GM12878 (cell line): ENCODE measurements around the gene GNAO1. TPM values are rescaled to one million over a fixed set of nuclear protein-coding genes. Genes with fewer than 3 reads are reported as not detected.

ENCODE experiments used
- ATAC-seq: fragments of 200-7000 bp; cut with Tn5 transposase; 3 replicates; pipeline ENCODE4 v1.9.1; 2020; ENCODE audit warnings: mild to moderate bottlenecking, moderate library complexity
- BruUV-seq: library from RNA; stranded (reverse); fragments of 400-500 nt; replicated peaks from 2 replicates; lab custom pipeline; 2021; lab: Mats Ljungman, UMichigan
- CTCF ChIA-PET: fragments of 300-600 bp; sonication (Branson Sonifier 250); formaldehyde crosslinking; extraction: SDS; loops from one replicate; lab custom pipeline; 2021; ENCODE audit warnings: inconsistent platforms; lab: Yijun Ruan, JAX
- POLR2A ChIA-PET: fragments of 350-600 bp; formaldehyde crosslinking; extraction: SDS; loops from one replicate; lab custom pipeline; 2021; ENCODE audit warnings: inconsistent platforms; lab: Charles Lee
- RAD21 ChIA-PET: fragments of 300-600 bp; sonication (Branson Sonifier 250); formaldehyde crosslinking; loops from one replicate; lab custom pipeline; 2023; ENCODE audit warnings: antibody characterized with exemption; ENCODE audit not compliant: unreplicated experiment; lab: Charles Lee
- SMC1A ChIA-PET: fragments of 300-600 bp; sonication (Branson Sonifier 250); formaldehyde crosslinking; loops from one replicate; lab custom pipeline; 2023; ENCODE audit not compliant: unreplicated experiment, uncharacterized antibody; lab: Charles Lee
- DNase-seq: peaks from one replicate; pipeline ENCODE4 v3.0.0-alpha.2; 2011; ENCODE audit warnings: low read depth, low spot score
- FAIRE-seq: peaks from 3 replicates; lab custom pipeline; 2011; peaks lifted over from hg19 to GRCh38; lab: Jason Lieb, UNC
- H2AFZ ChIP-seq: 2 replicates; pipeline ENCODE4 v1.6.0; 2011; ENCODE audit warnings: low read depth, low read length, control low read depth; ENCODE audit not compliant: control insufficient read depth
- H3K27ac ChIP-seq: 2 replicates; pipeline ENCODE4 v1.5.1; 2011; ENCODE audit warnings: control low read depth; ENCODE audit not compliant: control insufficient read depth, insufficient read depth
- H3K27me3 ChIP-seq, 2 experiments: replicated peaks in 1 of 2; 2 replicates each; pipeline versions ENCODE4 v1.6.0 to v1.6.1; 2011; ENCODE audit warnings: low read length in 1 of 2; ENCODE audit not compliant: control insufficient read depth in 2 of 2, insufficient read depth in 2 of 2
- H3K36me3 ChIP-seq, 2 experiments: 2 replicates each; pipeline ENCODE4 v1.5.1; 2011; ENCODE audit warnings: low read length in 1 of 2; ENCODE audit not compliant: control insufficient read depth in 2 of 2, insufficient read depth in 2 of 2
- H3K4me1 ChIP-seq: 2 replicates; pipeline ENCODE4 v1.6.1; 2011; ENCODE audit warnings: mild to moderate bottlenecking, low read length, moderate library complexity, mixed read lengths; ENCODE audit not compliant: control insufficient read depth, insufficient read depth
- H3K4me2 ChIP-seq: 2 replicates; pipeline ENCODE4 v1.6.0; 2011; ENCODE audit warnings: control low read depth; ENCODE audit not compliant: control insufficient read depth, insufficient read depth
- H3K4me3 ChIP-seq: fragments of 200-600 bp; sonication (generic); 2 replicates; pipeline ENCODE4 v1.5.1; 2016
- H3K79me2 ChIP-seq: 2 replicates; pipeline ENCODE4 v1.6.0; 2011; ENCODE audit warnings: low read length; ENCODE audit not compliant: control insufficient read depth, insufficient read depth
- H3K9ac ChIP-seq: 2 replicates; pipeline ENCODE4 v1.8.0; 2011; ENCODE audit warnings: low read length, control low read depth, mixed read lengths; ENCODE audit not compliant: control insufficient read depth, insufficient read depth
- H3K9me3 ChIP-seq: replicated peaks from 3 replicates; pipeline ENCODE4 v1.5.1; 2011; ENCODE audit warnings: mild to moderate bottlenecking, low read length; ENCODE audit not compliant: control insufficient read depth, insufficient read depth
- H4K20me1 ChIP-seq: 2 replicates; pipeline ENCODE4 v1.6.0; 2011; ENCODE audit not compliant: control insufficient read depth, insufficient read depth
- ZNF24 ChIP-seq: fragments of 450-650 bp; IDR thresholded peaks from 2 replicates; pipeline ENCODE4 v1.6.1; 2017; ENCODE audit warnings: antibody characterized with exemption, mild to moderate bottlenecking
- WGBS: methylation state at CpG from one replicate; pipeline ENCODE4 v1.1.6; 2016; ENCODE audit warnings: low lambda C conversion rate; ENCODE audit not compliant: insufficient replicate concordance, insufficient coverage; ENCODE audit errors: missing lambda C conversion rate; 5-methylcytosine and 5-hydroxymethylcytosine counted together
- in situ Hi-C: fragments of 300-500 bp; cut with MboI; formaldehyde crosslinking; loops from 9 replicates; pipeline ENCODE4 v1.14.3; 2018; ENCODE audit warnings: mixed read lengths
- intact Hi-C: fragments of 100-400 bp; cut with micrococcal nuclease; formaldehyde crosslinking; loops from one replicate; pipeline ENCODE4 v1.14.2; 2022; ENCODE audit not compliant: unreplicated experiment
- polyA plus RNA-seq, 11 experiments: library from polyadenylated mRNA; depleted of rRNA in 4 of 11; unstranded in 6 of 11; stranded (reverse) in 5 of 11; fragments of >200 nt; fragmentation: Nextera tagmentation in 4 of 11; fragmentation: Illumina TruSeq in 1 of 11; extraction: Ambion mirVana in 4 of 11; extraction: Trizol in 1 of 11; gene quantifications; 1 replicate in 1 of 11; 2 replicates in 10 of 11; pipeline versions ENCODE4 v1.2.1 to v1.2.3, GENCODE V29; 2011 to 2016; ENCODE audit warnings: inconsistent platforms in 2 of 11, missing spikeins in 2 of 11, low read depth in 1 of 11
- total RNA-seq, 4 experiments: library from RNA; depleted of rRNA in 3 of 4; stranded (reverse); fragments of >200 nt in 3 of 4; fragmentation: Illumina TruSeq in 1 of 4; extraction: Trizol in 1 of 4; gene quantifications; 2 replicates each; pipeline versions ENCODE4 v1.2.1 to v1.2.3, GENCODE V29; 2013 to 2021
- TF ChIP-seq, protein P1 (sequence below), 3 experiments: IDR thresholded peaks in 2 of 3; conservative IDR thresholded peaks in 1 of 3; 2 replicates each; pipeline ENCODE4 v1.5.1; 2011; ENCODE audit warnings: low read depth in 3 of 3, low read length in 3 of 3, mild to moderate bottlenecking in 3 of 3, control low read depth in 2 of 3, moderate library complexity in 2 of 3, inconsistent platforms in 1 of 3, mixed read lengths in 1 of 3; ENCODE audit not compliant: control insufficient read depth in 2 of 3, insufficient read depth in 1 of 3; ENCODE audit errors: extremely low read depth in 1 of 3
- TF ChIP-seq, protein P2 (sequence below): IDR thresholded peaks from 2 replicates; pipeline ENCODE4 v1.6.1; 2012; ENCODE audit warnings: mild to moderate bottlenecking, low read depth, low read length

Gene GNAO1
- total and polyA plus RNA-seq, 10 of the 15 experiments (the other 5 are each of a cell fraction or from before 2014, with no cell fraction given): 0.05 to 0.28 (median 0.14) TPM; not detected in 6

DNA sequence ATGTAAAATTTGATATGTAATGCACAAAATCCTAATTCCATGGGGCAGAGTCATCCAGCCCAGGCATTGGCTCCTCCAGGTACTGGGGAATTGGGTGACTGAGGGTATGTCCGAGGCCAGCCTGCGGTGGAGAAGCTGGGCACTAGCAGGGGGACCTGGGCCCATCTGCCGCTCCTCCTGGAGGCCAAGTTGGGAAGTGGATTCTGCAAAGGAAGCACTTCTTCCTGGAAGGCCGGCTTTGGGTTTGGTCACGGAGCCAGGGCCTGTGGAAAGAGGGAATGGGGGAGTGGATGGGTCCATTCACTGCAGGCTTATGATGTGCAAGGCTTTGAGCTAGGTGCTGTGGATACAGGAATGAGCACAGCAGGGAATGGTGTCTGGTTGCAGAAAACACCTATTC, 85.8 kb downstream of the GNAO1 start:
- ChIA-PET CTCF (interaction anchor here (1.3 kb wide), 1 partner anchor 13 kb away, joined by 4 read pairs; no protein-coding TSS in a partner anchor), POLR2A (no interaction called here), SMC1A (no interaction called here), RAD21 (no interaction called here)
- 27% methylated on average over 5 of the region's 5 CpGs for WGBS
- intact Hi-C loops: no loop called here
- Histone ChIP-seq H3K4me2 (no peak overlapping the region), H3K36me3 (no peaks in the 10 kb centered on the region), H3K9ac (no peak overlapping the region), H3K27me3 (no peaks in the 10 kb centered on the region; a peak in 1 of 4 replicates), H3K4me3 (no peak overlapping the region), H3K4me1 (no peaks in the 10 kb centered on the region), H4K20me1 (no peaks in the 10 kb centered on the region), H3K79me2 (no peaks in the 10 kb centered on the region), H2AFZ (no peak overlapping the region), H3K9me3 (no peaks in the 10 kb centered on the region; the same call in 1 of the 3 replicates), H3K27ac (no peak overlapping the region)
- ATAC-seq (no peak), FAIRE-seq (no peak), DNase-seq (no peak)
- BruUV-seq: no TSS peak
- TF ChIP-seq, protein P1, sequence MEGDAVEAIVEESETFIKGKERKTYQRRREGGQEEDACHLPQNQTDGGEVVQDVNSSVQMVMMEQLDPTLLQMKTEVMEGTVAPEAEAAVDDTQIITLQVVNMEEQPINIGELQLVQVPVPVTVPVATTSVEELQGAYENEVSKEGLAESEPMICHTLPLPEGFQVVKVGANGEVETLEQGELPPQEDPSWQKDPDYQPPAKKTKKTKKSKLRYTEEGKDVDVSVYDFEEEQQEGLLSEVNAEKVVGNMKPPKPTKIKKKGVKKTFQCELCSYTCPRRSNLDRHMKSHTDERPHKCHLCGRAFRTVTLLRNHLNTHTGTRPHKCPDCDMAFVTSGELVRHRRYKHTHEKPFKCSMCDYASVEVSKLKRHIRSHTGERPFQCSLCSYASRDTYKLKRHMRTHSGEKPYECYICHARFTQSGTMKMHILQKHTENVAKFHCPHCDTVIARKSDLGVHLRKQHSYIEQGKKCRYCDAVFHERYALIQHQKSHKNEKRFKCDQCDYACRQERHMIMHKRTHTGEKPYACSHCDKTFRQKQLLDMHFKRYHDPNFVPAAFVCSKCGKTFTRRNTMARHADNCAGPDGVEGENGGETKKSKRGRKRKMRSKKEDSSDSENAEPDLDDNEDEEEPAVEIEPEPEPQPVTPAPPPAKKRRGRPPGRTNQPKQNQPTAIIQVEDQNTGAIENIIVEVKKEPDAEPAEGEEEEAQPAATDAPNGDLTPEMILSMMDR (IDR thresholded peaks at IDR 0.05 in 2 of 3, conservative IDR thresholded peaks at IDR 0.05 in 1 of 3; ENCODE audit: control insufficient read depth in 2 of 3, extremely low read depth in 1 of 3, insufficient read depth in 1 of 3, low read depth in 3 of 3, low read length in 3 of 3): peak in 1 of 3 experiments; percentile 14; a peak in 1 of 6 replicates
- TF ChIP-seq ZNF24: no peak
- TF ChIP-seq, protein P2, sequence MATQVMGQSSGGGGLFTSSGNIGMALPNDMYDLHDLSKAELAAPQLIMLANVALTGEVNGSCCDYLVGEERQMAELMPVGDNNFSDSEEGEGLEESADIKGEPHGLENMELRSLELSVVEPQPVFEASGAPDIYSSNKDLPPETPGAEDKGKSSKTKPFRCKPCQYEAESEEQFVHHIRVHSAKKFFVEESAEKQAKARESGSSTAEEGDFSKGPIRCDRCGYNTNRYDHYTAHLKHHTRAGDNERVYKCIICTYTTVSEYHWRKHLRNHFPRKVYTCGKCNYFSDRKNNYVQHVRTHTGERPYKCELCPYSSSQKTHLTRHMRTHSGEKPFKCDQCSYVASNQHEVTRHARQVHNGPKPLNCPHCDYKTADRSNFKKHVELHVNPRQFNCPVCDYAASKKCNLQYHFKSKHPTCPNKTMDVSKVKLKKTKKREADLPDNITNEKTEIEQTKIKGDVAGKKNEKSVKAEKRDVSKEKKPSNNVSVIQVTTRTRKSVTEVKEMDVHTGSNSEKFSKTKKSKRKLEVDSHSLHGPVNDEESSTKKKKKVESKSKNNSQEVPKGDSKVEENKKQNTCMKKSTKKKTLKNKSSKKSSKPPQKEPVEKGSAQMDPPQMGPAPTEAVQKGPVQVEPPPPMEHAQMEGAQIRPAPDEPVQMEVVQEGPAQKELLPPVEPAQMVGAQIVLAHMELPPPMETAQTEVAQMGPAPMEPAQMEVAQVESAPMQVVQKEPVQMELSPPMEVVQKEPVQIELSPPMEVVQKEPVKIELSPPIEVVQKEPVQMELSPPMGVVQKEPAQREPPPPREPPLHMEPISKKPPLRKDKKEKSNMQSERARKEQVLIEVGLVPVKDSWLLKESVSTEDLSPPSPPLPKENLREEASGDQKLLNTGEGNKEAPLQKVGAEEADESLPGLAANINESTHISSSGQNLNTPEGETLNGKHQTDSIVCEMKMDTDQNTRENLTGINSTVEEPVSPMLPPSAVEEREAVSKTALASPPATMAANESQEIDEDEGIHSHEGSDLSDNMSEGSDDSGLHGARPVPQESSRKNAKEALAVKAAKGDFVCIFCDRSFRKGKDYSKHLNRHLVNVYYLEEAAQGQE: no peak
- in situ Hi-C loops: no loop called here
